OCI-LY1 (cell line): ENCODE results near the gene ZBTB7C.

Source experiments
- H2AFZ ChIP-seq: fragments of 200-600 bp; sonication (generic), shearing (Covaris generic); 2 replicates; pipeline ENCODE4 v1.6.0; 2014; ENCODE audit warnings: antibody characterized with exemption, mild to moderate bottlenecking, low read length
- H3F3A ChIP-seq: fragments of 200-600 bp; sonication (generic), shearing (Covaris generic); 2 replicates; pipeline ENCODE4 v1.6.0; 2014; ENCODE audit warnings: mild to moderate bottlenecking, antibody characterized with exemption, low read length, moderate library complexity; ENCODE audit not compliant: insufficient read depth
- H3K27ac ChIP-seq: fragments of 200-600 bp; sonication (generic); 2 replicates; pipeline ENCODE4 v1.5.1; 2014; ENCODE audit warnings: low read length, mixed run types, mild to moderate bottlenecking, low read depth; ENCODE audit not compliant: poor library complexity, severe bottlenecking
- H3K27me3 ChIP-seq: fragments of 200-600 bp; sonication (generic); 2 replicates; pipeline ENCODE4 v1.6.0; 2014; ENCODE audit warnings: antibody characterized with exemption, mild to moderate bottlenecking, low read length, moderate library complexity; ENCODE audit not compliant: insufficient read depth
- H3K36me3 ChIP-seq: fragments of 200-600 bp; sonication (generic); 2 replicates; pipeline ENCODE4 v1.6.1; 2014; ENCODE audit warnings: mild to moderate bottlenecking, antibody characterized with exemption, low read length, moderate library complexity, mixed read lengths; ENCODE audit not compliant: insufficient read depth
- H3K4me1 ChIP-seq: fragments of 200-600 bp; sonication (generic); 2 replicates; pipeline ENCODE4 v1.5.1; 2014; ENCODE audit warnings: mild to moderate bottlenecking, low read length, moderate library complexity; ENCODE audit not compliant: insufficient read depth, severe bottlenecking
- H3K4me2 ChIP-seq: fragments of 200-600 bp; sonication (generic), shearing (Covaris generic); 2 replicates; pipeline ENCODE4 v1.6.1; 2014; ENCODE audit warnings: low read length
- H3K4me3 ChIP-seq: fragments of 200-600 bp; sonication (generic); 2 replicates; pipeline ENCODE4 v1.5.1; 2014; ENCODE audit warnings: low read length, low read depth, mild to moderate bottlenecking, mixed read lengths; ENCODE audit not compliant: poor library complexity, severe bottlenecking
- H3K79me2 ChIP-seq: fragments of 200-600 bp; shearing (Covaris generic); 2 replicates; pipeline ENCODE4 v1.6.1; 2016; ENCODE audit warnings: mixed run types, low read length, mixed read lengths; ENCODE audit not compliant: insufficient read depth
- H3K9ac ChIP-seq: fragments of 200-600 bp; sonication (generic), shearing (Covaris generic); 2 replicates; pipeline ENCODE4 v1.6.1; 2014; ENCODE audit warnings: mild to moderate bottlenecking, low read length, mixed read lengths
- H3K9me2 ChIP-seq: fragments of 200-600 bp; sonication (generic), shearing (Covaris generic); 2 replicates; pipeline ENCODE4 v1.6.1; 2014; ENCODE audit warnings: low read depth, mild to moderate bottlenecking, low read length, mixed read lengths
- H3K9me3 ChIP-seq: fragments of 200-600 bp; shearing (Covaris generic); 2 replicates; pipeline ENCODE4 v1.6.1; 2014; ENCODE audit warnings: low read length, mixed read lengths
- H4K20me1 ChIP-seq: fragments of 200-600 bp; sonication (generic), shearing (Covaris generic); 2 replicates; pipeline ENCODE4 v1.6.0; 2016; ENCODE audit warnings: mild to moderate bottlenecking, low read length; ENCODE audit not compliant: insufficient read depth
- EZH2 ChIP-seq: fragments of 200-600 bp; sonication (generic), shearing (Covaris generic); IDR thresholded peaks from 2 replicates; pipeline ENCODE4 v1.8.0; 2017; ENCODE audit warnings: borderline replicate concordance, mixed run types, mild to moderate bottlenecking, antibody characterized with exemption, low read length, moderate library complexity, mixed read lengths
- TF ChIP-seq, protein P1 (sequence below): fragments of 200-600 bp; sonication (generic), shearing (Covaris generic); IDR thresholded peaks from 2 replicates; pipeline ENCODE4 v1.5.1; 2017; ENCODE audit warnings: mild to moderate bottlenecking, antibody characterized with exemption, low read length, moderate library complexity, mixed read lengths

Gene ZBTB7C

DNA sequence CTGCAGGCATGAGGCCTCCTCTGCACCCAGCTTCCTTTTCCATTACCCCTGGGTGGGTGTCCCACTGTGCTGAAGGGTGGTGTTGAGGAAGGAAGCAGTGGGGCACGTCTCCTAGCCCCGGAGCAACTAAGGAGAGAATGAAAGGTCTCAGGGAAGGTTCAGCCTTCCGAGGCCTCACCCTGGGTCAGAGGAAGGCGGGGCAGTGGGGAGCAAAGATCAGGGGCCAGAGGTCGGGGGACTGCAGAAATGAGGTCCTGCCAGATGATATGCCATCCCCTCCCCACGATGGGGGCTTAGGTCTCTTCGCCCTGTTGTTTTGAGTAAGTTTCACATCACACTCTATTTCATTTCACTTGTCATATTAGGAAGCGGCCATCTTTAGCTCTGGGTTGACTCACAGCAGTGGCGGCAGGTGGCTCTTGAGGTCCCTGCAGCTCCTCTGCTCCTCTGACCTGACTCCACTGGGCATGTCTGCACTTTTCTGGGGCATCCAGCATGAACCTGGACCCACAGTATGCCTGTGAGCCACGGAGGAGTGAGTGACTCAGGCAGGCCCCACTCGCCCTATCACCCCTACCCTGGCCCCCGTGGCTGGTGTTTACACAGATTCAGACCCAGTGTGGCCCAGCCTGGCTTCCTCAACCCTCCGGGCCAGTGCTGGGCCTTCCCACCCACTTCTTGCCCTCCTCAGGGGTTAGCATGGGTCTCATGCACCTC is 325.0 kb downstream of the ZBTB7C start:
- no peak overlapping the region for H3K4me3 ChIP-seq
- no peaks in the 10 kb centered on the region for H3K4me1 ChIP-seq
- no peaks in the 10 kb centered on the region for H3K79me2 ChIP-seq
- H3K27ac ChIP-seq = no peak overlapping the region
- no peak for TF ChIP-seq EZH2
- TF ChIP-seq, protein P1, sequence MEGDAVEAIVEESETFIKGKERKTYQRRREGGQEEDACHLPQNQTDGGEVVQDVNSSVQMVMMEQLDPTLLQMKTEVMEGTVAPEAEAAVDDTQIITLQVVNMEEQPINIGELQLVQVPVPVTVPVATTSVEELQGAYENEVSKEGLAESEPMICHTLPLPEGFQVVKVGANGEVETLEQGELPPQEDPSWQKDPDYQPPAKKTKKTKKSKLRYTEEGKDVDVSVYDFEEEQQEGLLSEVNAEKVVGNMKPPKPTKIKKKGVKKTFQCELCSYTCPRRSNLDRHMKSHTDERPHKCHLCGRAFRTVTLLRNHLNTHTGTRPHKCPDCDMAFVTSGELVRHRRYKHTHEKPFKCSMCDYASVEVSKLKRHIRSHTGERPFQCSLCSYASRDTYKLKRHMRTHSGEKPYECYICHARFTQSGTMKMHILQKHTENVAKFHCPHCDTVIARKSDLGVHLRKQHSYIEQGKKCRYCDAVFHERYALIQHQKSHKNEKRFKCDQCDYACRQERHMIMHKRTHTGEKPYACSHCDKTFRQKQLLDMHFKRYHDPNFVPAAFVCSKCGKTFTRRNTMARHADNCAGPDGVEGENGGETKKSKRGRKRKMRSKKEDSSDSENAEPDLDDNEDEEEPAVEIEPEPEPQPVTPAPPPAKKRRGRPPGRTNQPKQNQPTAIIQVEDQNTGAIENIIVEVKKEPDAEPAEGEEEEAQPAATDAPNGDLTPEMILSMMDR = no peak
- H4K20me1 ChIP-seq = no peaks in the 10 kb centered on the region
- no peak overlapping the region for H2AFZ ChIP-seq
- no peak overlapping the region for H3K4me2 ChIP-seq
- no peaks in the 10 kb centered on the region for H3K27me3 ChIP-seq
- no peak overlapping the region for H3K9ac ChIP-seq
- H3K36me3 ChIP-seq = no peaks in the 10 kb centered on the region
- no peaks in the 10 kb centered on the region for H3K9me3 ChIP-seq
- no peaks in the 10 kb centered on the region for H3F3A ChIP-seq
- no peaks in the 10 kb centered on the region for H3K9me2 ChIP-seq

DNA sequence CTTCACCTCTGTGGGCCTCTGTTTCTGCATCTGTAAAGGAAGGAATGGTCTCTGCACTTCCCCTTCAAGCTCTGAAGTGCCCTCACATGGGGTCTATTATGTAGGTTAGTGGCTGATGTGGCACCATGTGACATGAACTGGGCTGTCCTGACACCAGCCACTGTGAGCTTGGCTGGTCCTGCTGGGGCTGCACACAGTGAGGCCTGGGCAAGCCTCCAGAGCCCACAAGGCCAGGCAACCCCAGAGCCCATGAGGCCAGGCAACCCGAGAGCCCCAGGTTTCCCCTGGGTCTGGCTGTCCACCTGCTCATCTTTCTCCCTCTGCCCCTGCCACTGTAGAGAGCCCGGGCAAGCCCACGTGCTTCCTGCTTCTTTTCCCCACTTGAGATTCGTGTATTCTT is 328.6 kb downstream of the ZBTB7C start:
- Histone ChIP-seq H3F3A (no peaks in the 10 kb centered on the region), H3K9me2 (no peaks in the 10 kb centered on the region), H3K27me3 (no peaks in the 10 kb centered on the region; the same call in 1 of the 2 replicates), H3K9me3 (no peaks in the 10 kb centered on the region), H3K4me2 (no peak overlapping the region), H4K20me1 (no peaks in the 10 kb centered on the region), H3K9ac (no peak overlapping the region), H3K4me1 (no peaks in the 10 kb centered on the region), H3K36me3 (no peaks in the 10 kb centered on the region), H3K27ac (no peak overlapping the region), H3K79me2 (no peaks in the 10 kb centered on the region), H3K4me3 (no peak overlapping the region), H2AFZ (no peak overlapping the region)
- no peak for TF ChIP-seq EZH2
- TF ChIP-seq, protein P1 = no peak

GRCh38 chr18:48079885-48080284 is 329.3 kb downstream of the ZBTB7C start:
- no peak overlapping the region for H3K4me2 ChIP-seq
- H2AFZ ChIP-seq = no peak overlapping the region
- no peak overlapping the region for H3K27ac ChIP-seq
- no peaks in the 10 kb centered on the region for H3K79me2 ChIP-seq
- H3K36me3 ChIP-seq = no peaks in the 10 kb centered on the region
- H3K4me3 ChIP-seq = no peak overlapping the region
- no peaks in the 10 kb centered on the region for H4K20me1 ChIP-seq
- H3K9me2 ChIP-seq = no peaks in the 10 kb centered on the region
- H3K9ac ChIP-seq = no peak overlapping the region
- no peaks in the 10 kb centered on the region; the same call in 1 of the 2 replicates for H3K27me3 ChIP-seq
- TF ChIP-seq, protein P1 = no peak
- no peak for TF ChIP-seq EZH2
- H3K9me3 ChIP-seq = no peaks in the 10 kb centered on the region
- no peaks in the 10 kb centered on the region for H3F3A ChIP-seq
- H3K4me1 ChIP-seq = no peaks in the 10 kb centered on the region
